ENCODE data around the gene STIM2. TPM values are rescaled to one million over a fixed set of nuclear protein-coding genes. Genes with fewer than 3 reads are reported as not detected.

The STIM2 gene
- total and polyA plus RNA-seq, 9 of the 15 experiments (the other 6 are each of a cell fraction or from before 2014, with no cell fraction given), result 7.2 to 26.8 (median 15.4) TPM

DNA sequence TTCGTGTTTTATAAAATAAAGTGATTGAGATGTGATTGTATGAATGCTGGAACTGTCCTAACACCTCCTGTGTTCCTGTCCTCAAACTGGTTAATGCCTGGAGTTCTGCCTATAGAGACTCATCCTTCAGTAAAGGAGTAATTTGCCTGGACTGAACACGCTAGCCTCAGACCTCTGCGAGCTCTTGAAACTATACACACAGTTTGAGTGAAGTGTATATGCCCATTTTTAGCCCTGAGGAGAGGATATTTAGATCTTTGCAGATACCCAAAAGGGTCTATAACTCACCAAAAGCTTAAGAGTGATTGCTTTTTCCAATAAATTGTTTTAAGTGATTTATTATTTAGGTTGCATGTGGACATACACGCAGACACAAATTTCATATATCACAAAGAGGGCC lies 29.9 kb upstream of the STIM2 start:
- no peak overlapping the region for H3K4me2 ChIP-seq (ENCODE audit: insufficient read depth, low read length)
- H4K20me1 ChIP-seq (replicated peaks; ENCODE audit: control insufficient read depth, insufficient read depth, low read length), result no peaks in the 10 kb centered on the region
- H3K9ac ChIP-seq (ENCODE audit: insufficient read depth in 1 of 2, low read depth in 2 of 2, low read length in 2 of 2), result no peak overlapping the region
- BruUV-seq (replicated peaks), result no TSS peak
- DNase-seq (ENCODE audit: extremely low read depth in 1 of 4, low spot score in 3 of 4) (no peak), FAIRE-seq (no peak), ATAC-seq (no peak)
- CTCF ChIA-PET (ENCODE audit: low intra/inter-chr PET ratio), result interaction anchor here (0.6 kb wide), 1 partner anchor 134 kb away, joined by 3 read pairs; no protein-coding TSS in a partner anchor
- in situ Hi-C loops (cut with MboI), result no loop called here
- POLR2A ChIA-PET, result no interaction called here
- H3K27me3 ChIP-seq (ENCODE audit: control insufficient read depth in 2 of 2, insufficient read depth in 2 of 2, low read length in 2 of 2), result no peaks in the 10 kb centered on the region
- H3K9me3 ChIP-seq (replicated peaks; ENCODE audit: control insufficient read depth, insufficient read depth, low read depth, low read length), result no peaks in the 10 kb centered on the region
- no peaks in the 10 kb centered on the region for H3K4me1 ChIP-seq (replicated peaks in 1 of 2; ENCODE audit: control insufficient read depth in 2 of 2, insufficient read depth in 2 of 2, low read length in 2 of 2)
- no peak for TF ChIP-seq NR2C2 (CRISPR knock-in tag; IDR thresholded peaks at IDR 0.05)
- TF ChIP-seq NR2C2 (tag; IDR thresholded peaks at IDR 0.05), result no peak
- no peak for TF ChIP-seq RBM14 (IDR thresholded peaks at IDR 0.05; ENCODE audit: borderline replicate concordance, insufficient read depth, low read depth, low read length)
- TF ChIP-seq SP1 (CRISPR knock-in tag; IDR thresholded peaks at IDR 0.05), result no peak
- TF ChIP-seq, protein P1, sequence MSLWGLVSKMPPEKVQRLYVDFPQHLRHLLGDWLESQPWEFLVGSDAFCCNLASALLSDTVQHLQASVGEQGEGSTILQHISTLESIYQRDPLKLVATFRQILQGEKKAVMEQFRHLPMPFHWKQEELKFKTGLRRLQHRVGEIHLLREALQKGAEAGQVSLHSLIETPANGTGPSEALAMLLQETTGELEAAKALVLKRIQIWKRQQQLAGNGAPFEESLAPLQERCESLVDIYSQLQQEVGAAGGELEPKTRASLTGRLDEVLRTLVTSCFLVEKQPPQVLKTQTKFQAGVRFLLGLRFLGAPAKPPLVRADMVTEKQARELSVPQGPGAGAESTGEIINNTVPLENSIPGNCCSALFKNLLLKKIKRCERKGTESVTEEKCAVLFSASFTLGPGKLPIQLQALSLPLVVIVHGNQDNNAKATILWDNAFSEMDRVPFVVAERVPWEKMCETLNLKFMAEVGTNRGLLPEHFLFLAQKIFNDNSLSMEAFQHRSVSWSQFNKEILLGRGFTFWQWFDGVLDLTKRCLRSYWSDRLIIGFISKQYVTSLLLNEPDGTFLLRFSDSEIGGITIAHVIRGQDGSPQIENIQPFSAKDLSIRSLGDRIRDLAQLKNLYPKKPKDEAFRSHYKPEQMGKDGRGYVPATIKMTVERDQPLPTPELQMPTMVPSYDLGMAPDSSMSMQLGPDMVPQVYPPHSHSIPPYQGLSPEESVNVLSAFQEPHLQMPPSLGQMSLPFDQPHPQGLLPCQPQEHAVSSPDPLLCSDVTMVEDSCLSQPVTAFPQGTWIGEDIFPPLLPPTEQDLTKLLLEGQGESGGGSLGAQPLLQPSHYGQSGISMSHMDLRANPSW (CRISPR knock-in tag; IDR thresholded peaks at IDR 0.05), result no peak
- TF ChIP-seq RHOXF2B (CRISPR knock-in tag; conservative IDR thresholded peaks at IDR 0.05), result no peak
- TF ChIP-seq ARHGAP35 (IDR thresholded peaks at IDR 0.05; ENCODE audit: partially characterized antibody), result no peak
- no peak for TF ChIP-seq MCM3 (IDR thresholded peaks at IDR 0.05)
- no peak overlapping the region for H3K27ac ChIP-seq (ENCODE audit: extremely low read depth, low read depth, low read length)
- H3K79me2 ChIP-seq (ENCODE audit: control insufficient read depth, insufficient read depth, low read length), result no peaks in the 10 kb centered on the region
- H3K9me1 ChIP-seq (ENCODE audit: control insufficient read depth, insufficient read depth, low read length), result no peaks in the 10 kb centered on the region
- intact Hi-C loops (cut with micrococcal nuclease), result no loop called here
- 37% methylated on average over 4 of the region's 4 CpGs for WGBS (ENCODE audit: insufficient coverage, low coverage, missing lambda C conversion rate)
- H3K36me3 ChIP-seq (ENCODE audit: control insufficient read depth, insufficient read depth, low read length), result no peaks in the 10 kb centered on the region
- no peak overlapping the region for H2AFZ ChIP-seq (ENCODE audit: low read depth, low read length)
- H3K4me3 ChIP-seq, result no peak overlapping the region

All from K562 (cell line).